Right lobe of liver (tissue), 6 donors: ENCODE data around the gene KIF6. TPM values are rescaled to one million over a fixed set of nuclear protein-coding genes. Genes with fewer than 3 reads are reported as not detected.

Experiments
- ATAC-seq, 4 donors: fragments of 200-7000 bp; cut with Tn5 transposase; one replicate each; pipeline ENCODE4 v1.9.1; 2020; ENCODE audit warnings: mild to moderate bottlenecking in 4 of 4, moderate library complexity in 4 of 4
- DNase-seq, 3 donors: peaks; one replicate each; pipeline ENCODE4 v3.0.0-alpha.2; 2020
- H3K27ac ChIP-seq, 3 donors: fragments of 200-600 bp; one replicate each; pipeline ENCODE4 v1.8.0; 2022
- H3K27me3 ChIP-seq, 2 donors: fragments of 200-600 bp; one replicate each; pipeline ENCODE4 v1.8.0; 2022
- H3K36me3 ChIP-seq, 4 donors: fragments of 200-600 bp; sonication (generic) in 1 of 4; one replicate each; pipeline versions ENCODE4 v1.5.1 to v1.8.0; 2017 to 2022; ENCODE audit warnings: control low read depth in 1 of 4
- H3K4me1 ChIP-seq, 4 donors: fragments of 200-600 bp; sonication (generic) in 1 of 4; one replicate each; pipeline versions ENCODE4 v1.5.1 to v1.8.0; 2017 to 2022; ENCODE audit warnings: control low read depth in 1 of 4
- H3K4me3 ChIP-seq, 3 donors: fragments of 200-600 bp; one replicate each; pipeline ENCODE4 v1.8.0; 2022
- H3K9me3 ChIP-seq, 4 donors: fragments of 200-600 bp; sonication (generic) in 1 of 4; one replicate each; pipeline versions ENCODE4 v1.5.1 to v1.8.0; 2017 to 2022; ENCODE audit warnings: control low read depth in 1 of 4
- POLR2A ChIP-seq: fragments of 450-650 bp; IDR thresholded peaks from one replicate; pipeline ENCODE4 v1.6.1; 2017; ENCODE audit warnings: antibody characterized with exemption, mild to moderate bottlenecking
- WGBS: methylation state at CpG from one replicate; pipeline ENCODE4 v1.1.6; 2018; ENCODE audit warnings: low coverage, low lambda C conversion rate; ENCODE audit not compliant: insufficient coverage; ENCODE audit errors: missing lambda C conversion rate; 5-methylcytosine and 5-hydroxymethylcytosine counted together
- intact Hi-C, 2 donors: fragments of 100-400 bp; cut with DNase I; formaldehyde crosslinking; loops; one replicate each; pipeline versions ENCODE4 v1.11.2 to v1.14.1; 2022
- total RNA-seq, 6 experiments: library from RNA; depleted of rRNA in 2 of 6; stranded (reverse); fragments of >200 nt in 2 of 6; fragmentation: NEBNext Ultra II Directional in 3 of 6; extraction: Animal tissue kit (Norgen Biotek cat#: 25700) in 3 of 6; gene quantifications; one replicate each; pipeline versions ENCODE4 v1.1.0 to v1.2.4, GENCODE V29; 2016 to 2023
- TF ChIP-seq, protein P1 (sequence below), 4 donors: fragments of 200-600 bp in 3 of 4; fragments of 450-650 bp in 1 of 4; IDR thresholded peaks; one replicate each; pipeline versions ENCODE4 v1.5.1 to v1.8.0; 2016 to 2022; ENCODE audit warnings: antibody characterized with exemption in 4 of 4, mild to moderate bottlenecking in 2 of 4
- donor health status: DM: no; HTN: yes; CAD: no.
- donor health status: DM: no; HTN: no; CAD: no.
- donor health status: DM: no; HTN: no; CAD: no.
- donor health status: DM: no; HTN: yes; CAD: no.
- donor health status: DM: no; HTN: yes; CAD: no.

Gene KIF6
- total RNA-seq, 6 experiments from 2014 or later: 0.18 to 0.83 (median 0.37) TPM; not detected in 2

DNA sequence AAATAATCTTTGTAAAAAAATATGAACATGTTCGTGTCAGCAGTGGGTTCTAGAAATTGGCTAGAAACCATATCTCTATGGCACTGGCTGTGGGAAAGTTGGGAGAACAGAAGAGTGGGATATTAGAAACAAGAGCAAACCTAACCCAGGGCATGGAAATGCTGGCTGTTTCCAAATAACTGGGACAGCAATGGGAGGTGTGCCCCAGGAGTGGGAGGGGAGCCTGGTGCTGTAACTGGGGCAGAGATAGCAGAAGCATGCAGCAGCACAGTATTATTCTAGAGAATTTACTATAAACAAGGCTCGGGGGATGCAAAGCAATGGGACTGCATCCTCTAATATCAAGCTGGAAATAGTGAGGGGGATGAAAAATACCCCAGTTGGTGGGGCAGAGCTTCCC lies 175.0 kb downstream of the KIF6 start:
- 63% methylated on average over 2 of the region's 2 CpGs for WGBS
- intact Hi-C loops: no loop called here
- Histone ChIP-seq H3K4me3 (no peak overlapping the region), H3K4me1 (no peaks in the 10 kb centered on the region), H3K27ac (no peak overlapping the region), H3K9me3 (no peaks in the 10 kb centered on the region), H3K36me3 (no peaks in the 10 kb centered on the region), H3K27me3 (no peaks in the 10 kb centered on the region)
- DNase-seq (no peak), ATAC-seq (no peak)
- TF ChIP-seq, protein P1, sequence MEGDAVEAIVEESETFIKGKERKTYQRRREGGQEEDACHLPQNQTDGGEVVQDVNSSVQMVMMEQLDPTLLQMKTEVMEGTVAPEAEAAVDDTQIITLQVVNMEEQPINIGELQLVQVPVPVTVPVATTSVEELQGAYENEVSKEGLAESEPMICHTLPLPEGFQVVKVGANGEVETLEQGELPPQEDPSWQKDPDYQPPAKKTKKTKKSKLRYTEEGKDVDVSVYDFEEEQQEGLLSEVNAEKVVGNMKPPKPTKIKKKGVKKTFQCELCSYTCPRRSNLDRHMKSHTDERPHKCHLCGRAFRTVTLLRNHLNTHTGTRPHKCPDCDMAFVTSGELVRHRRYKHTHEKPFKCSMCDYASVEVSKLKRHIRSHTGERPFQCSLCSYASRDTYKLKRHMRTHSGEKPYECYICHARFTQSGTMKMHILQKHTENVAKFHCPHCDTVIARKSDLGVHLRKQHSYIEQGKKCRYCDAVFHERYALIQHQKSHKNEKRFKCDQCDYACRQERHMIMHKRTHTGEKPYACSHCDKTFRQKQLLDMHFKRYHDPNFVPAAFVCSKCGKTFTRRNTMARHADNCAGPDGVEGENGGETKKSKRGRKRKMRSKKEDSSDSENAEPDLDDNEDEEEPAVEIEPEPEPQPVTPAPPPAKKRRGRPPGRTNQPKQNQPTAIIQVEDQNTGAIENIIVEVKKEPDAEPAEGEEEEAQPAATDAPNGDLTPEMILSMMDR (IDR thresholded peaks at IDR 0.05): no peak
- no peak for TF ChIP-seq POLR2A

DNA sequence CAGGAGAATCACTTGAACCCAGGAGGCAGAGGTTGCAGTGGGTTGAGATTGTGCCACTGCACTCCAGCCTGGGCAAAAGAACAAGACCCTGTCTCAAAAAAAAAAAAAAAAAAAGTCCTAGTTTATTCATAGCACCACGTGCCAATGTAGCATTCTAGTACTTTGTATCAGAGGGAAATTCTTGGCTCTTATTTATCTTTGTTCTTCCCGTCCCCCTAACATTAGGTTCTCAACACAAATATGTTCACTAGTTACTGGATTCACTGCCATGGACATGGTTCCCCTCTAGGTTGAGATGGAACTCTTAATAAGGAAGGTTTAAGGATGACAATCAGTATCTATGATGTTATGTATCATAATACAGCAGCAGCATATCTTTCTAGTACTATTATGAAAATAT lies 178.5 kb downstream of the KIF6 start:
- ATAC-seq (no peak), DNase-seq (no peak)
- no peak overlapping the region for H3K4me3 ChIP-seq
- intact Hi-C loops: no loop called here
- H3K36me3 ChIP-seq: no peaks in the 10 kb centered on the region
- WGBS: 59% methylated on average over 2 of the region's 2 CpGs
- no peaks in the 10 kb centered on the region for H3K9me3 ChIP-seq
- H3K27me3 ChIP-seq: no peaks in the 10 kb centered on the region
- H3K27ac ChIP-seq: no peak overlapping the region
- TF ChIP-seq POLR2A: no peak
- TF ChIP-seq, protein P1 (IDR thresholded peaks at IDR 0.05): no peak
- H3K4me1 ChIP-seq: no peaks in the 10 kb centered on the region

DNA sequence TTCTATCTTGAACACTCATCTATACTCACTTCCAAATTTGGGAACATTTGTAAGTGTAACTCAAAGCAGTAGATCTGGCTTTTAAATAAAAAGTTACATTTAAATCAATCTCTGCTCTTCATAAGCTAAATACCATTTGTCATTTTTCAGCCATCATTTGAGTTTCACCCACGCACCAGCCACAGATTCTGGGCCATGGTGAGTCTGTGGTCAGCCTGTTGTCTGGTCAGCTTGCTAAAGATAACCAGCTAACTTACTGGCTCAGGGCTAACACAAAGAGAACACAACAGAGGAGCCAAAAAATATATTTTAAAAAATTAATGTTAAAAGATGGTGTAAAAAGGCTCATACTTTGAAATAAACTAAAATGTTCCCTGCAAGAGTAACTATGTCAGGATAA lies 181.3 kb downstream of the KIF6 start:
- DNase-seq (no peak), ATAC-seq (no peak)
- Histone ChIP-seq H3K4me1 (no peaks in the 10 kb centered on the region), H3K27me3 (no peaks in the 10 kb centered on the region), H3K4me3 (no peak overlapping the region), H3K9me3 (no peaks in the 10 kb centered on the region), H3K36me3 (no peaks in the 10 kb centered on the region), H3K27ac (no peak overlapping the region)
- 67% methylated on average over 1 of the region's 1 CpG for WGBS
- TF ChIP-seq POLR2A: no peak
- TF ChIP-seq, protein P1 (IDR thresholded peaks at IDR 0.05): no peak
- intact Hi-C loops: no loop called here

DNA sequence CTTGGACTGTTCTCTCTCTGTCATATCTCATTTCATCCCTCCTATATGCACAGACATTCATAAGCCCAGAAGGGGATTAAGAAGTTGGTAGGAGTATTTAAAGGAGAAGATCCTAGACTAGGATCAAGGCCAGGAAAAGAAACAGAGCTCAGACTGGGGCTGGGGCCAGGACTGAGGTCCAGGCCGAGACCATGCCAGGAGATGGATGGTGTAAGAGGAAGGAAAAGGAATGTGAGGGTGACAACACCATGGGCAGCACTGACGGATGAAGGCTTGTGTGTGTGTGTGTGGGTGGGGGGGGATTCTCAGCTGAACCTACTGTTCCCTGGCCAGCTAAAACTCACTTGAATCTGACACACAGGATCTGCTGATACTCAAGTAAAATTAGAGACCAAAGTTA lies 182.1 kb downstream of the KIF6 start:
- ATAC-seq (no peak), DNase-seq (no peak)
- no peaks in the 10 kb centered on the region for H3K9me3 ChIP-seq
- H3K4me1 ChIP-seq: no peaks in the 10 kb centered on the region
- H3K27ac ChIP-seq: no peak overlapping the region
- H3K4me3 ChIP-seq: no peak overlapping the region
- 31% methylated on average over 2 of the region's 2 CpGs for WGBS
- no peaks in the 10 kb centered on the region for H3K36me3 ChIP-seq
- TF ChIP-seq, protein P1 (IDR thresholded peaks at IDR 0.05): no peak
- TF ChIP-seq POLR2A: no peak
- intact Hi-C loops: no loop called here
- no peaks in the 10 kb centered on the region for H3K27me3 ChIP-seq

DNA sequence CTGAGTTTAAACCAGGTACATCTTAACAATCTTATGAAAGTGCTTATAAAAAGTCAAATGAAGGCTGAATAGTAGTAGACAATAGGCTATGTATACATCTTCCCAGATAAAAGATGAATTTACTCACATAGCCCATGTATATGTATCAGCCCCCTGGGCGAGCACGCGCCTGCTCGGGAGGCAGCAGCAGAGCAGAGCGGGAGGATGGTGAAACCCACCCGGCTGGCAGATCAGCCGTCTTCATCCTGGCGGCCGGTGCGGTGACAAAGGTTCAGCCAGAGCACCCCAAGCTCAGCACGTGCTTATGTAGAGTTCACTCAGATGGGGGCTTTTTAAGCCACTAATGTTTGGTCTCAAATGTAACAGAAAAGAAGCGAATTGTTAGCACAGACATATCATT lies 184.8 kb downstream of the KIF6 start:
- DNase-seq: no peak
- H3K36me3 ChIP-seq: no peaks in the 10 kb centered on the region
- 89% methylated on average over 12 of the region's 12 CpGs for WGBS
- H3K9me3 ChIP-seq: no peaks in the 10 kb centered on the region
- TF ChIP-seq, protein P1 (IDR thresholded peaks at IDR 0.05): no peak
- no peak for TF ChIP-seq POLR2A
- no peak for ATAC-seq
- H3K4me3 ChIP-seq: no peak overlapping the region
- no peak overlapping the region for H3K27ac ChIP-seq
- no peaks in the 10 kb centered on the region for H3K27me3 ChIP-seq
- H3K4me1 ChIP-seq: no peaks in the 10 kb centered on the region
- intact Hi-C loops: no loop called here
